ENCODE results near the gene GNAZ. TPM values are rescaled to one million over a fixed set of nuclear protein-coding genes. Genes with fewer than 3 reads are reported as not detected.

Gene GNAZ
- total RNA-seq, 1 experiment from 2014 or later, result 5.0 TPM

DNA sequence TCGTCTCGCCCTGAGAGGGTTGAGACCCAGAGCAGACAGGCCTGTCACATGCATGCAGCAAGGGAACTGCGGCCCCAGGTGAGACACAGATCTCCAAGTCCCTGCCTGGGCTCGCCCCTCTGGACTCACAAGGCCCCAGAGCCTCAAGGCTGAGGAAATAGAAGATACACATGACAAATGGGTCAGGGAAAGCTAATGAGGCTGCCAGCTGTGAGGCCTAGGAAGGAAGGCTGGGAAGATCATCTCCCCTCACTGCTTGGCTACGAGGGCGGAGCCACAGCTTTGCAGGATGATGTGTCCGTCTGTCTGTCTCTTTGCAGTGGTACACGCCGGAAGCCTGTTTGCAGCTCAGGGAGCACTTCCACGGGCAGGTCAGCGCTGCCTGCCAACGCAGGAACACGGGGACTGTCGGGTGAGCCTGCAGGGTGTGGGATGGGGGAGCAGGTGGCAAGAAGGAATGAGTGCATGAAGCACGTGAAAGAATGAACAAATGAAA lies 79.5 kb downstream of the GNAZ start:
- H3T11ph ChIP-seq (ENCODE audit: low read length), result no peak overlapping the region
- no peaks in the 10 kb centered on the region for H3K79me2 ChIP-seq (ENCODE audit: insufficient read depth, low read length)
- Mint-ChIP-seq H3K4me3 (peak overlapping the region in 1 of 2 experiments; percentile 64; a peak in 3 of 5 replicates), H3K36me3 (ENCODE audit: insufficient read depth in 1 of 3, low read depth in 3 of 3) (peaks cover 0 to 4% (median 0%) of the 10 kb centered on the region in 3 experiments; a peak in 3 of 7 replicates), H3K27ac (peak overlapping the region; percentile 14 to 89 (median 36); a peak in 3 of 7 replicates), H3K4me1 (peaks cover 27 to 28% of the 10 kb centered on the region in 2 experiments), H3K9me3 (no peaks in the 10 kb centered on the region), H3K27me3 (ENCODE audit: low read depth) (peaks cover 43% of the 10 kb centered on the region)
- no peak overlapping the region for H2BK5ac ChIP-seq (ENCODE audit: insufficient read length, low read length)
- H3K9ac ChIP-seq (ENCODE audit: extremely low read depth, insufficient read length, low read length), result no peak overlapping the region
- H3K18ac ChIP-seq (ENCODE audit: insufficient read length, low read depth, low read length), result no peak overlapping the region
- H2AFZ ChIP-seq (ENCODE audit: low read length), result no peak overlapping the region
- H3K79me1 ChIP-seq (ENCODE audit: insufficient read depth, low read depth, low read length, poor library complexity, severe bottlenecking), result no peaks in the 10 kb centered on the region
- no peak overlapping the region for H4K91ac ChIP-seq (ENCODE audit: insufficient read length, low read depth, low read length)
- H2AK5ac ChIP-seq (ENCODE audit: insufficient read length, low read length), result no peak overlapping the region
- no peak overlapping the region for H2BK12ac ChIP-seq (ENCODE audit: insufficient read length, low read depth, low read length)
- H3K27me3 ChIP-seq (ENCODE audit: insufficient read depth, low read length), result no peaks in the 10 kb centered on the region; the same call in 1 of the 2 replicates
- no peak overlapping the region for H3K23ac ChIP-seq (ENCODE audit: insufficient read length, low read depth, low read length)
- H3K23me2 ChIP-seq (ENCODE audit: insufficient read length, low read depth, low read length, poor library complexity, severe bottlenecking), result peaks cover 5% of the 10 kb centered on the region
- no peak overlapping the region for H3K4me2 ChIP-seq (ENCODE audit: insufficient read depth, insufficient read length, low read length)
- no peak overlapping the region for H3K27ac ChIP-seq (ENCODE audit: insufficient read length, low read depth, low read length)
- no peak overlapping the region for H3K4ac ChIP-seq (ENCODE audit: low read depth, low read length)
- no peaks in the 10 kb centered on the region for H3K9me3 ChIP-seq (ENCODE audit: control insufficient read depth, low read depth, low read length)
- peaks cover 3% of the 10 kb centered on the region; the same call in 1 of the 2 replicates for H3K4me1 ChIP-seq (ENCODE audit: insufficient read depth, low read length)
- H2BK20ac ChIP-seq (ENCODE audit: low read depth, low read length, poor library complexity, severe bottlenecking), result no peak overlapping the region
- H2BK120ac ChIP-seq (ENCODE audit: low read depth, low read length, poor library complexity, severe bottlenecking), result no peak overlapping the region
- no peak overlapping the region; the same call in 1 of the 2 replicates for H3K14ac ChIP-seq (ENCODE audit: insufficient read depth, low read length)
- no peak overlapping the region for H4K8ac ChIP-seq (replicated peaks; ENCODE audit: insufficient read length, low read depth, low read length)
- H2BK15ac ChIP-seq (ENCODE audit: low read depth, low read length), result no peak overlapping the region
- H4K5ac ChIP-seq (ENCODE audit: insufficient read length, low read depth, low read length), result no peak overlapping the region
- TF ChIP-seq, protein P1, sequence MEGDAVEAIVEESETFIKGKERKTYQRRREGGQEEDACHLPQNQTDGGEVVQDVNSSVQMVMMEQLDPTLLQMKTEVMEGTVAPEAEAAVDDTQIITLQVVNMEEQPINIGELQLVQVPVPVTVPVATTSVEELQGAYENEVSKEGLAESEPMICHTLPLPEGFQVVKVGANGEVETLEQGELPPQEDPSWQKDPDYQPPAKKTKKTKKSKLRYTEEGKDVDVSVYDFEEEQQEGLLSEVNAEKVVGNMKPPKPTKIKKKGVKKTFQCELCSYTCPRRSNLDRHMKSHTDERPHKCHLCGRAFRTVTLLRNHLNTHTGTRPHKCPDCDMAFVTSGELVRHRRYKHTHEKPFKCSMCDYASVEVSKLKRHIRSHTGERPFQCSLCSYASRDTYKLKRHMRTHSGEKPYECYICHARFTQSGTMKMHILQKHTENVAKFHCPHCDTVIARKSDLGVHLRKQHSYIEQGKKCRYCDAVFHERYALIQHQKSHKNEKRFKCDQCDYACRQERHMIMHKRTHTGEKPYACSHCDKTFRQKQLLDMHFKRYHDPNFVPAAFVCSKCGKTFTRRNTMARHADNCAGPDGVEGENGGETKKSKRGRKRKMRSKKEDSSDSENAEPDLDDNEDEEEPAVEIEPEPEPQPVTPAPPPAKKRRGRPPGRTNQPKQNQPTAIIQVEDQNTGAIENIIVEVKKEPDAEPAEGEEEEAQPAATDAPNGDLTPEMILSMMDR (conservative IDR thresholded peaks at IDR 0.05), result no peak
- H3K56ac ChIP-seq (ENCODE audit: insufficient read length, low read depth, low read length), result no peak overlapping the region
- WGBS (ENCODE audit: extremely low coverage, insufficient read length, low lambda C conversion rate), result no CpG with 5 or more reads among the region's 15 CpGs
- no peaks in the 10 kb centered on the region for H4K20me1 ChIP-seq (ENCODE audit: control insufficient read depth, insufficient read depth, insufficient read length)
- DNase-seq, result peak; percentile 74
